Measurements from ENCODE around the gene FMNL3.

The FMNL3 gene

GRCh38 chr12:49675137-49675536 is 32.1 kb downstream of the FMNL3 start:
- DNase-seq (ENCODE audit: low read depth in 2 of 2, low spot score in 1 of 2), result no peak

GRCh38 chr12:49674318-49674981 is 32.8 kb downstream of the FMNL3 start:
- no peak for DNase-seq (ENCODE audit: low read depth in 2 of 2, low spot score in 1 of 2)

GRCh38 chr12:49673446-49674317 is 33.5 kb downstream of the FMNL3 start:
- DNase-seq (ENCODE audit: low read depth in 2 of 2, low spot score in 1 of 2), result no peak

GRCh38 chr12:49672301-49673217 is 34.6 kb downstream of the FMNL3 start:
- DNase-seq (ENCODE audit: low read depth in 2 of 2, low spot score in 1 of 2), result no peak

GRCh38 chr12:49671031-49671765 is 36.0 kb downstream of the FMNL3 start:
- DNase-seq (ENCODE audit: low read depth in 2 of 2, low spot score in 1 of 2), result peak; percentile 36 to 43

- no peak for DNase-seq (ENCODE audit: low read depth in 2 of 2, low spot score in 1 of 2)
These were observed 37.4 kb downstream of the FMNL3 start for GRCh38 chr12:49669796-49670195.

GRCh38 chr12:49667325-49668090 is 39.7 kb downstream of the FMNL3 start:
- DNase-seq (ENCODE audit: low read depth in 2 of 2, low spot score in 1 of 2), result no peak

GRCh38 chr12:49666176-49666575 is 41.0 kb downstream of the FMNL3 start:
- no peak for DNase-seq (ENCODE audit: low read depth in 2 of 2, low spot score in 1 of 2)

- DNase-seq (ENCODE audit: low read depth in 2 of 2, low spot score in 1 of 2), result no peak
These were observed 41.8 kb downstream of the FMNL3 start for GRCh38 chr12:49665384-49665783.

GRCh38 chr12:49664591-49665239 is 42.5 kb downstream of the FMNL3 start:
- no peak for DNase-seq (ENCODE audit: low read depth in 2 of 2, low spot score in 1 of 2)

- DNase-seq (ENCODE audit: low read depth in 2 of 2, low spot score in 1 of 2), result no peak
These were observed 43.0 kb downstream of the FMNL3 start for GRCh38 chr12:49664167-49664566.

- DNase-seq (ENCODE audit: low read depth in 2 of 2, low spot score in 1 of 2), result peak; percentile 27 to 56
These were observed 44.0 kb downstream of the FMNL3 start for GRCh38 chr12:49662998-49663843.

- no peak for DNase-seq (ENCODE audit: low read depth in 2 of 2, low spot score in 1 of 2)
These were observed 45.5 kb downstream of the FMNL3 start for GRCh38 chr12:49661746-49662145.

GRCh38 chr12:49661191-49661590 is 46.0 kb downstream of the FMNL3 start:
- DNase-seq (ENCODE audit: low read depth in 2 of 2, low spot score in 1 of 2), result no peak

- no peak for DNase-seq (ENCODE audit: low read depth in 2 of 2, low spot score in 1 of 2)
These were observed 47.5 kb downstream of the FMNL3 start for GRCh38 chr12:49659753-49660152.

GRCh38 chr12:49658276-49658675 is 48.9 kb downstream of the FMNL3 start:
- DNase-seq (ENCODE audit: low read depth in 2 of 2, low spot score in 1 of 2), result no peak

- no peak for DNase-seq (ENCODE audit: low read depth in 2 of 2, low spot score in 1 of 2)
These were observed 51.5 kb downstream of the FMNL3 start for GRCh38 chr12:49655595-49656236.

- no peak for DNase-seq (ENCODE audit: low read depth in 2 of 2, low spot score in 1 of 2)
These were observed 52.5 kb downstream of the FMNL3 start for GRCh38 chr12:49654715-49655114.

Data from stimulated activated CD8-positive, alpha-beta memory T cell treated with anti-CD3 and anti-CD28 coated beads, Interleukin-4, amount 100 ng/mL, for 1 hour (primary cell).